Osteoblast (primary cell): ENCODE results near the gene FXYD3. TPM values are rescaled to one million over a fixed set of nuclear protein-coding genes. Genes with fewer than 3 reads are reported as not detected.

Experiments used
- DNase-seq: peaks from one replicate; pipeline ENCODE4 v3.0.0; 2011; ENCODE audit warnings: low spot score, mixed read lengths; ENCODE audit not compliant: insufficient read length; ENCODE audit errors: missing footprints
- H2AFZ ChIP-seq: 2 replicates; pipeline ENCODE4 v1.6.0; 2011; ENCODE audit warnings: mild to moderate bottlenecking, low read length
- H3K27ac ChIP-seq: 2 replicates; pipeline ENCODE4 v1.5.1; 2011; ENCODE audit warnings: mild to moderate bottlenecking, low read depth, low read length, moderate library complexity
- H3K27me3 ChIP-seq: 2 replicates; pipeline ENCODE4 v1.6.0; 2012; ENCODE audit warnings: mild to moderate bottlenecking, control low read depth, inconsistent platforms, low read length, moderate library complexity; ENCODE audit not compliant: insufficient read depth
- H3K36me3 ChIP-seq: 2 replicates; pipeline ENCODE4 v1.5.1; 2011; ENCODE audit warnings: mild to moderate bottlenecking, low read length, control low read depth, moderate library complexity; ENCODE audit not compliant: insufficient read depth
- H3K4me1 ChIP-seq: 2 replicates; pipeline ENCODE4 v1.5.1; 2011; ENCODE audit warnings: mild to moderate bottlenecking, low read length, control low read depth, moderate library complexity; ENCODE audit not compliant: insufficient read depth
- H3K4me2 ChIP-seq: 2 replicates; pipeline ENCODE4 v1.6.0; 2011; ENCODE audit warnings: mild to moderate bottlenecking, low read length; ENCODE audit not compliant: insufficient read depth
- H3K4me3 ChIP-seq: fragments of 200-600 bp; sonication (generic); 3 replicates; pipeline ENCODE4 v1.5.1; 2012; ENCODE audit warnings: mild to moderate bottlenecking, low read length, inconsistent platforms; ENCODE audit not compliant: insufficient read depth
- H3K79me2 ChIP-seq: 2 replicates; pipeline ENCODE4 v1.6.0; 2012; ENCODE audit warnings: mild to moderate bottlenecking, low read length, control low read depth, inconsistent platforms; ENCODE audit not compliant: insufficient read depth
- H3K9me3 ChIP-seq: 2 replicates; pipeline ENCODE4 v1.5.1; 2011; ENCODE audit warnings: low read depth, low read length, control low read depth
- H4K20me1 ChIP-seq: 2 replicates; pipeline ENCODE4 v1.6.0; 2012; ENCODE audit warnings: mild to moderate bottlenecking, low read length, control low read depth; ENCODE audit not compliant: insufficient read depth
- CTCF ChIP-seq: IDR thresholded peaks from 2 replicates; pipeline ENCODE4 v1.5.1; 2011; ENCODE audit warnings: mild to moderate bottlenecking, low read depth, low read length, moderate library complexity; ENCODE audit errors: extremely low read depth
- total RNA-seq: library from RNA; depleted of rRNA; stranded (reverse); fragments of >200 nt; gene quantifications from 2 replicates; pipeline ENCODE4 v1.2.3, GENCODE V29; 2012

FXYD3 gene
- total RNA-seq, 1 donor = not detected

DNA sequence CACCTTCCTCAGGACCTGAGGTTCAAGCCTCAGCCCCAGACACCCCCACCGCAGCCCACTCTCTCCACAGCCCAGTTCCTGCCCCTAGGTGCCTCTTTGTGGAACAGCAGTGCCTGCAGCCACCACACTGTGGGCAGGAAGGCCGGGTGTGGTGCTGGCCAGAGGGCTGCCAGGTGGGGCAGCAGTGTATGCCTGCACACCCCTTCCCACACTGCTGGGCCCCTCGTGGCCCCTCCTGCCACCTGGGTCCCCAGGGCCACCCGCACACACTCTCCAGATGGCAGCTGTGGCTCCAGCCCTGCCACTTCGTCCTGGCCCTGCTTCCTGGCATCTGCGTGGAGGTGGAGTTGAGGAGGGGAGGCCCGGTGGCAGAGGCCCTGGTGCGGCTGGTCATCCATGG, 39.0 kb upstream of the FXYD3 start:
- no peak overlapping the region for H3K4me2 ChIP-seq
- H3K4me3 ChIP-seq = no peak overlapping the region
- H3K36me3 ChIP-seq = no peaks in the 10 kb centered on the region
- no peaks in the 10 kb centered on the region for H3K79me2 ChIP-seq
- H4K20me1 ChIP-seq = no peaks in the 10 kb centered on the region
- no peaks in the 10 kb centered on the region for H3K9me3 ChIP-seq
- H3K27ac ChIP-seq = no peak overlapping the region
- no peak overlapping the region for H2AFZ ChIP-seq
- no peak for TF ChIP-seq CTCF
- H3K4me1 ChIP-seq = no peaks in the 10 kb centered on the region
- H3K27me3 ChIP-seq = no peaks in the 10 kb centered on the region
- DNase-seq = peak; percentile 65

- Histone ChIP-seq H3K4me2 (no peak overlapping the region), H3K27me3 (no peaks in the 10 kb centered on the region), H3K36me3 (no peaks in the 10 kb centered on the region), H4K20me1 (no peaks in the 10 kb centered on the region), H3K4me1 (no peaks in the 10 kb centered on the region), H2AFZ (no peak overlapping the region), H3K9me3 (no peaks in the 10 kb centered on the region), H3K79me2 (no peaks in the 10 kb centered on the region), H3K27ac (no peak overlapping the region), H3K4me3 (no peak overlapping the region)
- DNase-seq = peak; percentile 76
- TF ChIP-seq CTCF = no peak
Observed at GRCh38 chr19:35077411-35078223, 38.0 kb upstream of the FXYD3 start.

GRCh38 chr19:35079826-35080225, 35.8 kb upstream of the FXYD3 start:
- H3K27ac ChIP-seq = no peak overlapping the region
- no peak overlapping the region for H3K4me2 ChIP-seq
- H3K27me3 ChIP-seq = no peaks in the 10 kb centered on the region
- DNase-seq = no peak
- H3K9me3 ChIP-seq = no peaks in the 10 kb centered on the region
- no peaks in the 10 kb centered on the region for H3K4me1 ChIP-seq
- no peaks in the 10 kb centered on the region for H3K36me3 ChIP-seq
- H4K20me1 ChIP-seq = no peaks in the 10 kb centered on the region
- H3K4me3 ChIP-seq = no peak overlapping the region
- H3K79me2 ChIP-seq = no peaks in the 10 kb centered on the region
- TF ChIP-seq CTCF = no peak
- H2AFZ ChIP-seq = no peak overlapping the region

- peak; percentile 54 for DNase-seq
- Histone ChIP-seq H2AFZ (no peak overlapping the region), H3K27ac (no peak overlapping the region), H3K79me2 (no peaks in the 10 kb centered on the region), H3K36me3 (no peaks in the 10 kb centered on the region), H3K27me3 (no peaks in the 10 kb centered on the region), H4K20me1 (no peaks in the 10 kb centered on the region), H3K4me1 (no peaks in the 10 kb centered on the region), H3K9me3 (no peaks in the 10 kb centered on the region), H3K4me2 (no peak overlapping the region), H3K4me3 (no peak overlapping the region)
- no peak for TF ChIP-seq CTCF
Observed at GRCh38 chr19:35080613-35081170, 34.9 kb upstream of the FXYD3 start.
